B cell (primary cell): ENCODE data around the gene CDHR3. TPM values are rescaled to one million over a fixed set of nuclear protein-coding genes. Genes with fewer than 3 reads are reported as not detected.
A peak's percentile ranks its signal among the peaks of the same experiment; 100 is the strongest.

Source experiments
- ATAC-seq: fragments of 200-7000 bp; cut with Tn5 transposase; one replicate; pipeline ENCODE4 v1.10.0; 2021; ENCODE audit warnings: low read depth, mild to moderate bottlenecking, moderate number of reproducible peaks, moderate library complexity
- CTCF ChIA-PET: fragments of 350-600 bp; sonication (Branson Sonifier 250); formaldehyde crosslinking; loops from one replicate; lab custom pipeline; 2021; ENCODE audit warnings: antibody characterized with exemption, inconsistent platforms; lab: Charles Lee
- POLR2A ChIA-PET: fragments of 350-600 bp; sonication (Branson Sonifier 250); formaldehyde crosslinking; loops from one replicate; lab custom pipeline; 2021; ENCODE audit warnings: antibody characterized with exemption; lab: Charles Lee
- DNase-seq: peaks from one replicate; pipeline ENCODE4 v3.0.0; 2013
- H2AFZ ChIP-seq: 2 replicates; pipeline ENCODE4 v1.6.1; 2012; ENCODE audit warnings: mild to moderate bottlenecking, low read depth, low read length; ENCODE audit not compliant: insufficient read depth, poor library complexity, severe bottlenecking
- H3K27ac ChIP-seq, 2 donors: 1 replicate in 1 of 2; 2 replicates in 1 of 2; pipeline ENCODE4 v1.5.1; 2012 to 2013; ENCODE audit warnings: low read length in 2 of 2, mild to moderate bottlenecking in 2 of 2, moderate library complexity in 1 of 2
- H3K27me3 ChIP-seq, 4 experiments: fragments of 200-600 bp in 1 of 4; sonication (generic) in 1 of 4; replicated peaks in 1 of 4; 1 replicate in 2 of 4; 2 replicates in 2 of 4; pipeline versions ENCODE4 v1.6.1 to v1.7.0; 2013 to 2016; ENCODE audit warnings: low read length in 3 of 4, mild to moderate bottlenecking in 2 of 4, mixed read lengths in 1 of 4, moderate library complexity in 1 of 4; ENCODE audit not compliant: insufficient read depth in 4 of 4, control insufficient read depth in 3 of 4; ENCODE audit errors: control extremely low read depth in 1 of 4
- H3K36me3 ChIP-seq, 2 experiments: replicated peaks in 1 of 2; 1 replicate in 1 of 2; 2 replicates in 1 of 2; pipeline versions ENCODE4 v1.6.1 to v1.7.1; 2013; ENCODE audit warnings: low read length in 1 of 2; ENCODE audit not compliant: insufficient read depth in 2 of 2, control insufficient read depth in 1 of 2; ENCODE audit errors: control extremely low read depth in 1 of 2, extremely low read depth in 1 of 2
- H3K4me1 ChIP-seq, 2 donors: fragments of 200-600 bp in 1 of 2; sonication (generic) in 1 of 2; 1 replicate in 1 of 2; 2 replicates in 1 of 2; pipeline versions ENCODE4 v1.5.1 to v1.6.1; 2013 to 2017; ENCODE audit warnings: low read length in 2 of 2; ENCODE audit not compliant: control insufficient read depth in 2 of 2, insufficient read depth in 2 of 2
- H3K4me2 ChIP-seq: replicated peaks from 2 replicates; pipeline ENCODE3; 2012; ENCODE audit warnings: mild to moderate bottlenecking, low read depth, low read length; ENCODE audit not compliant: poor library complexity, severe bottlenecking
- H3K4me3 ChIP-seq, 5 experiments: fragments of 200-600 bp in 1 of 5; sonication (generic) in 1 of 5; 1 replicate in 3 of 5; 2 replicates in 2 of 5; pipeline versions ENCODE4 v1.5.1 to v1.7.0; 2011 to 2016; ENCODE audit warnings: low read length in 4 of 5, mild to moderate bottlenecking in 4 of 5, low read depth in 2 of 5, control low read depth in 1 of 5, moderate library complexity in 1 of 5; ENCODE audit not compliant: insufficient read depth in 1 of 5; ENCODE audit errors: control extremely low read depth in 1 of 5, extremely low read depth in 1 of 5
- H3K79me2 ChIP-seq: fragments of 200-600 bp; sonication (generic); one replicate; pipeline ENCODE4 v1.6.0; 2016; ENCODE audit warnings: low read length; ENCODE audit not compliant: control insufficient read depth, insufficient read depth
- H3K9ac ChIP-seq: fragments of 200-600 bp; sonication (generic); 2 replicates; pipeline ENCODE4 v1.6.1; 2017; ENCODE audit warnings: mild to moderate bottlenecking, low read length, moderate library complexity
- H3K9me3 ChIP-seq, 3 donors: one replicate each; pipeline versions ENCODE4 v1.6.1 to v1.7.1; 2013; ENCODE audit warnings: low read length in 2 of 3; ENCODE audit not compliant: control insufficient read depth in 2 of 3, insufficient read depth in 1 of 3; ENCODE audit errors: control extremely low read depth in 1 of 3
- H4K20me1 ChIP-seq: 2 replicates; pipeline ENCODE4 v1.6.0; 2012; ENCODE audit warnings: mild to moderate bottlenecking, low read length; ENCODE audit not compliant: insufficient read depth, control insufficient read depth, poor library complexity, severe bottlenecking
- H3K27ac Mint-ChIP-seq: one replicate; pipeline ENCODE4 v1.8.0; 2021; ENCODE audit warnings: mixed read lengths
- H3K27me3 Mint-ChIP-seq: one replicate; pipeline ENCODE4 v1.8.0; 2021; ENCODE audit warnings: mixed read lengths
- H3K4me1 Mint-ChIP-seq: one replicate; pipeline ENCODE4 v1.8.0; 2021; ENCODE audit warnings: mixed read lengths
- H3K4me3 Mint-ChIP-seq: one replicate; pipeline ENCODE4 v1.8.0; 2021; ENCODE audit warnings: mixed read lengths
- H3K9me3 Mint-ChIP-seq: one replicate; pipeline ENCODE4 v1.8.0; 2022; ENCODE audit warnings: mixed read lengths; ENCODE audit not compliant: insufficient read depth
- CTCF ChIP-seq: fragments of 200-600 bp; IDR thresholded peaks from one replicate; pipeline ENCODE4 v1.8.0; 2022; ENCODE audit warnings: antibody characterized with exemption, mild to moderate bottlenecking
- EZH2 ChIP-seq: IDR thresholded peaks from 2 replicates; pipeline ENCODE4 v1.6.1; 2012; ENCODE audit warnings: borderline replicate concordance, low read depth, mild to moderate bottlenecking, moderate library complexity, low read length; ENCODE audit not compliant: insufficient read depth, poor library complexity, severe bottlenecking
- WGBS: methylation state at CpG from one replicate; pipeline ENCODE4 v1.1.5; 2013; ENCODE audit warnings: missing lambda C conversion rate; ENCODE audit not compliant: insufficient coverage; 5-methylcytosine and 5-hydroxymethylcytosine counted together
- intact Hi-C: fragments of 100-400 bp; cut with micrococcal nuclease; formaldehyde crosslinking; loops from one replicate; pipeline ENCODE4 v1.10.0; 2022
- polyA plus RNA-seq: library from polyadenylated mRNA; depleted of rRNA; stranded (reverse); fragments of >200 nt; gene quantifications from 2 replicates; pipeline ENCODE4 v1.2.3, GENCODE V29; 2012
- total RNA-seq, 2 donors: library from RNA; stranded (reverse); fragments of 120-200 nt in 1 of 2; gene quantifications; 1 replicate in 1 of 2; 2 replicates in 1 of 2; pipeline versions ENCODE4 v1.2.3 to v1.2.4, GENCODE V29; 2013 to 2022

The CDHR3 gene
- total and polyA plus RNA-seq, 2 donors (not counting 1 experiment from before 2014, with no cell fraction given), result 0.34 to 2.6 TPM

- H3K4me3 ChIP-seq, result peak overlapping the region in 2 of 5 experiments; percentile 16 to 40
- H3K36me3 ChIP-seq, result no peaks in the 10 kb centered on the region
- H2AFZ ChIP-seq, result peak overlapping the region; percentile 35
- H3K9me3 Mint-ChIP-seq, result no peaks in the 10 kb centered on the region
- peak; percentile 73 for DNase-seq
- H3K4me3 Mint-ChIP-seq, result peak overlapping the region; percentile 73
- peak overlapping the region; percentile 89 to 94 for H3K27ac ChIP-seq
- peak overlapping the region; percentile 66 for H3K4me2 ChIP-seq
- no peaks in the 10 kb centered on the region for H3K27me3 ChIP-seq
- peak overlapping the region; percentile 35 for H3K9ac ChIP-seq
- H3K79me2 ChIP-seq, result peaks cover 24% of the 10 kb centered on the region
- intact Hi-C loops, result loop anchor here (10.0 kb wide), 1 partner anchor 603 kb away; the partner anchor contains the start of gene CCDC71L
- no peak for TF ChIP-seq EZH2
- TF ChIP-seq CTCF, result no peak
- peaks cover 90 to 100% of the 10 kb centered on the region in 2 donors for H3K4me1 ChIP-seq
- 33% methylated on average over 2 of the region's 9 CpGs for WGBS
- H3K4me1 Mint-ChIP-seq, result peaks cover 94% of the 10 kb centered on the region
- no peaks in the 10 kb centered on the region for H4K20me1 ChIP-seq
- CTCF ChIA-PET, result interaction anchor here (0.9 to 13.0 kb wide), 7 partner anchors 9 to 92 kb away, joined by 3 to 390 read pairs (median 4); no protein-coding TSS in a partner anchor
- POLR2A ChIA-PET, result interaction anchor here (0.5 to 7.3 kb wide), 10 partner anchors 11 to 1049 kb away, joined by 3 to 148 read pairs (median 4); partner anchors contain the start of gene SYPL1
- peaks cover 0 to 19% (median 1%) of the 10 kb centered on the region in 3 donors for H3K9me3 ChIP-seq
- H3K27ac Mint-ChIP-seq, result peak overlapping the region; percentile 96
- no peaks in the 10 kb centered on the region for H3K27me3 Mint-ChIP-seq
- ATAC-seq, result peak; percentile 21
Observed at GRCh38 chr7:106061301-106061979, 98.4 kb downstream of the CDHR3 start.

- Mint-ChIP-seq H3K27me3 (no peaks in the 10 kb centered on the region), H3K9me3 (no peaks in the 10 kb centered on the region), H3K27ac (peak overlapping the region; percentile 96), H3K4me3 (peak overlapping the region; percentile 73), H3K4me1 (peaks cover 94% of the 10 kb centered on the region)
- Histone ChIP-seq H3K79me2 (peaks cover 24% of the 10 kb centered on the region), H3K4me3 (peak overlapping the region in 1 of 5 experiments; percentile 40), H2AFZ (no peak overlapping the region), H3K27ac (peak overlapping the region; percentile 89 to 94), H3K27me3 (no peaks in the 10 kb centered on the region), H3K4me1 (peaks cover 90 to 100% of the 10 kb centered on the region in 2 donors), H3K9ac (peak overlapping the region; percentile 35), H3K9me3 (peaks cover 0 to 19% (median 1%) of the 10 kb centered on the region in 3 donors), H3K4me2 (peak overlapping the region; percentile 66), H3K36me3 (no peaks in the 10 kb centered on the region), H4K20me1 (no peaks in the 10 kb centered on the region)
- ChIA-PET CTCF (interaction anchor here (0.8 to 13.0 kb wide), 7 partner anchors 10 to 92 kb away, joined by 3 to 390 read pairs (median 4); no protein-coding TSS in a partner anchor), POLR2A (interaction anchor here (0.7 to 7.3 kb wide), 7 partner anchors 10 to 1049 kb away, joined by 3 to 148 read pairs (median 5); partner anchors contain the start of gene SYPL1)
- TF ChIP-seq EZH2 (no peak), CTCF (no peak)
- 59% methylated on average over 6 of the region's 7 CpGs for WGBS
- intact Hi-C loops, result loop anchor here (10.0 kb wide), 1 partner anchor 603 kb away; the partner anchor contains the start of gene CCDC71L
- ATAC-seq (no peak), DNase-seq (peak; percentile 46)
Observed at GRCh38 chr7:106062006-106062405, 98.9 kb downstream of the CDHR3 start.
